K562 (cell line): ENCODE results near the gene SEPTIN2. TPM values are rescaled to one million over a fixed set of nuclear protein-coding genes. Genes with fewer than 3 reads are reported as not detected.

Experiments used
- KHSRP ChIP-seq: fragments of 450-650 bp; IDR thresholded peaks from 2 replicates; pipeline ENCODE4 v1.6.1; 2017
- NFE2L1 ChIP-seq: fragments of 450-650 bp; IDR thresholded peaks from 2 replicates; pipeline ENCODE4 v1.6.1; 2016; ENCODE audit warnings: missing genetic modification characterization, low read depth, mild to moderate bottlenecking, missing compliant biosample characterization, moderate library complexity, borderline replicate concordance
- NFYB ChIP-seq: IDR thresholded peaks from 2 replicates; pipeline ENCODE4 v1.6.1; 2011; ENCODE audit warnings: mild to moderate bottlenecking, moderate library complexity; ENCODE audit not compliant: insufficient read length; ENCODE audit errors: extremely low read depth
- RFX7 ChIP-seq: fragments of 250-450 bp; sonication (Bioruptor Pico); IDR thresholded peaks from 2 replicates; pipeline ENCODE4 v1.5.1; 2021; ENCODE audit warnings: mild to moderate bottlenecking
- RNF2 ChIP-seq: sonication (generic); IDR thresholded peaks from 2 replicates; pipeline ENCODE4 v1.6.1; 2016
- SRSF1 ChIP-seq: fragments of 200-400 bp; formaldehyde crosslinking; IDR thresholded peaks from 2 replicates; pipeline ENCODE4 v1.6.1; 2017; ENCODE audit warnings: mild to moderate bottlenecking, low read depth, low read length, moderate library complexity
- THRAP3 ChIP-seq: fragments of 450-650 bp; IDR thresholded peaks from 2 replicates; pipeline ENCODE4 v1.6.1; 2016; ENCODE audit warnings: mild to moderate bottlenecking, inconsistent platforms, borderline replicate concordance
- U2AF2 ChIP-seq: fragments of 200-400 bp; formaldehyde crosslinking; optimal IDR thresholded peaks from 2 replicates; pipeline ENCODE3; 2017; ENCODE audit warnings: low read depth, mild to moderate bottlenecking, low read length
- polyA plus RNA-seq, 8 experiments: library from polyadenylated mRNA; depleted of rRNA in 4 of 8; stranded (reverse) in 5 of 8; unstranded in 3 of 8; fragments of >200 nt; fragmentation: Nextera tagmentation in 2 of 8; fragmentation: Illumina TruSeq in 1 of 8; extraction: Ambion mirVana in 2 of 8; extraction: Trizol in 1 of 8; gene quantifications; 2 replicates each; pipeline versions ENCODE4 v1.2.1 to v1.2.3, GENCODE V29; 2011 to 2014; ENCODE audit warnings: inconsistent platforms in 1 of 8, missing spikeins in 1 of 8
- total RNA-seq, 7 experiments: library from RNA; depleted of rRNA in 6 of 7; stranded (reverse); fragments of >200 nt in 6 of 7; fragmentation: Illumina TruSeq in 2 of 7; extraction: Trizol in 2 of 7; gene quantifications; 2 replicates each; pipeline versions ENCODE4 v1.2.1 to v1.2.3, GENCODE V29; 2011 to 2021; ENCODE audit warnings: low replicate concordance in 1 of 7
- TF ChIP-seq, protein P1 (sequence below): fragments of 250-450 bp; sonication (Bioruptor Pico); IDR thresholded peaks from 2 replicates; pipeline ENCODE4 v1.5.0; 2021
- TF ChIP-seq, protein P2 (sequence below): fragments of 200-600 bp; sonication (generic); IDR thresholded peaks from one replicate; pipeline ENCODE4 v1.6.1; 2012; ENCODE audit warnings: mild to moderate bottlenecking, low read depth, low read length, inconsistent platforms
- TF ChIP-seq, protein P3 (sequence below), 2 experiments: fragments of 450-650 bp; IDR thresholded peaks; 2 replicates each; pipeline ENCODE4 v1.6.1; 2018; ENCODE audit warnings: mild to moderate bottlenecking in 2 of 2, low read depth in 1 of 2; ENCODE audit not compliant: partially characterized antibody in 2 of 2

Gene SEPTIN2
- total and polyA plus RNA-seq, 9 of the 15 experiments (the other 6 are each of a cell fraction or from before 2014, with no cell fraction given) = 121 to 367 (median 166) TPM

DNA sequence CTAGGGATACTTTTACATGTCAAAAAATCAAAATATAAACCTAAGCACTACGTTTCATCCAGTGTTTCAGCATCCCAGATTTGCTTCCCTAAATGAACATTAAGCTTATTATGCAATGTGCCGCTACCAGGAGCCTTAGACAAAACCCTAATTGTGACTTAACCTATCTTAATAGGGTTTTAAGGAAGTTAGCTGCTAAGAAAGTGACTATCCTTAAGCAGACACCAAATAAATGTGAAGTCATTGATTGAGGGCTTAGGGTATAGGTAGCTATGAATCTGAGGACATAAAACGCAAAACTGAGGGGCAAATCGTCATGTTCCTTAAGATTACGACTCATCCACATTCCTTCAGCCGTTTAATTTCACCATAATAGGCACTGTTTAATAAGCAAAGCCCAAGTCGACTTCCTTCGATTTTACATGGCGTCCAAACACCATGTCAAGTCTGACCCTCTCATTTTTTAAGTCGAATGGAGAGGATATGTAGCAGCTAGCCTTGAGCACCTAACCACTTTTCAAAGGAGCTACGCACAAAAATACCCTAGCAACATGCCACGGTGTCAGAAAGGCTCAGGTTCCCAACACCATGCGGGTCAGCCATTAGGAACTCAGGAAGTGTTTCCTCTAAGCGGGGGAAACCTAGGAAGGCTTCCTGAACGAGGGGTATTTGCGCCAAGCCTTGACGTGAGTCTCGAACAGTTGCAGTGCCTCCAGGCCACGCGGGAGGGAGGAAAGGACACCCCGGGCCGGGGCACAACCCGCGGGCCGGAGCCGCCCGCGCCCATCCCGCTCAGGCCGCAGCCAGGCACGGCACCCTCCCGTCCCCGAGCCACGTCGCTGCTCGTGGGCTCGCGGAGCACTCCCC lies 1.3 kb upstream of the SEPTIN2 start (continued):
- TF ChIP-seq, protein P1, sequence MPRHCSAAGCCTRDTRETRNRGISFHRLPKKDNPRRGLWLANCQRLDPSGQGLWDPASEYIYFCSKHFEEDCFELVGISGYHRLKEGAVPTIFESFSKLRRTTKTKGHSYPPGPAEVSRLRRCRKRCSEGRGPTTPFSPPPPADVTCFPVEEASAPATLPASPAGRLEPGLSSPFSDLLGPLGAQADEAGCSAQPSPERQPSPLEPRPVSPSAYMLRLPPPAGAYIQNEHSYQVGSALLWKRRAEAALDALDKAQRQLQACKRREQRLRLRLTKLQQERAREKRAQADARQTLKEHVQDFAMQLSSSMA (CRISPR knock-in tag) = no peak
- no peak for TF ChIP-seq THRAP3
- TF ChIP-seq U2AF2 = no peak
- no peak for TF ChIP-seq KHSRP
- no peak for TF ChIP-seq NFYB
- TF ChIP-seq RFX7 = no peak
- TF ChIP-seq, protein P2, sequence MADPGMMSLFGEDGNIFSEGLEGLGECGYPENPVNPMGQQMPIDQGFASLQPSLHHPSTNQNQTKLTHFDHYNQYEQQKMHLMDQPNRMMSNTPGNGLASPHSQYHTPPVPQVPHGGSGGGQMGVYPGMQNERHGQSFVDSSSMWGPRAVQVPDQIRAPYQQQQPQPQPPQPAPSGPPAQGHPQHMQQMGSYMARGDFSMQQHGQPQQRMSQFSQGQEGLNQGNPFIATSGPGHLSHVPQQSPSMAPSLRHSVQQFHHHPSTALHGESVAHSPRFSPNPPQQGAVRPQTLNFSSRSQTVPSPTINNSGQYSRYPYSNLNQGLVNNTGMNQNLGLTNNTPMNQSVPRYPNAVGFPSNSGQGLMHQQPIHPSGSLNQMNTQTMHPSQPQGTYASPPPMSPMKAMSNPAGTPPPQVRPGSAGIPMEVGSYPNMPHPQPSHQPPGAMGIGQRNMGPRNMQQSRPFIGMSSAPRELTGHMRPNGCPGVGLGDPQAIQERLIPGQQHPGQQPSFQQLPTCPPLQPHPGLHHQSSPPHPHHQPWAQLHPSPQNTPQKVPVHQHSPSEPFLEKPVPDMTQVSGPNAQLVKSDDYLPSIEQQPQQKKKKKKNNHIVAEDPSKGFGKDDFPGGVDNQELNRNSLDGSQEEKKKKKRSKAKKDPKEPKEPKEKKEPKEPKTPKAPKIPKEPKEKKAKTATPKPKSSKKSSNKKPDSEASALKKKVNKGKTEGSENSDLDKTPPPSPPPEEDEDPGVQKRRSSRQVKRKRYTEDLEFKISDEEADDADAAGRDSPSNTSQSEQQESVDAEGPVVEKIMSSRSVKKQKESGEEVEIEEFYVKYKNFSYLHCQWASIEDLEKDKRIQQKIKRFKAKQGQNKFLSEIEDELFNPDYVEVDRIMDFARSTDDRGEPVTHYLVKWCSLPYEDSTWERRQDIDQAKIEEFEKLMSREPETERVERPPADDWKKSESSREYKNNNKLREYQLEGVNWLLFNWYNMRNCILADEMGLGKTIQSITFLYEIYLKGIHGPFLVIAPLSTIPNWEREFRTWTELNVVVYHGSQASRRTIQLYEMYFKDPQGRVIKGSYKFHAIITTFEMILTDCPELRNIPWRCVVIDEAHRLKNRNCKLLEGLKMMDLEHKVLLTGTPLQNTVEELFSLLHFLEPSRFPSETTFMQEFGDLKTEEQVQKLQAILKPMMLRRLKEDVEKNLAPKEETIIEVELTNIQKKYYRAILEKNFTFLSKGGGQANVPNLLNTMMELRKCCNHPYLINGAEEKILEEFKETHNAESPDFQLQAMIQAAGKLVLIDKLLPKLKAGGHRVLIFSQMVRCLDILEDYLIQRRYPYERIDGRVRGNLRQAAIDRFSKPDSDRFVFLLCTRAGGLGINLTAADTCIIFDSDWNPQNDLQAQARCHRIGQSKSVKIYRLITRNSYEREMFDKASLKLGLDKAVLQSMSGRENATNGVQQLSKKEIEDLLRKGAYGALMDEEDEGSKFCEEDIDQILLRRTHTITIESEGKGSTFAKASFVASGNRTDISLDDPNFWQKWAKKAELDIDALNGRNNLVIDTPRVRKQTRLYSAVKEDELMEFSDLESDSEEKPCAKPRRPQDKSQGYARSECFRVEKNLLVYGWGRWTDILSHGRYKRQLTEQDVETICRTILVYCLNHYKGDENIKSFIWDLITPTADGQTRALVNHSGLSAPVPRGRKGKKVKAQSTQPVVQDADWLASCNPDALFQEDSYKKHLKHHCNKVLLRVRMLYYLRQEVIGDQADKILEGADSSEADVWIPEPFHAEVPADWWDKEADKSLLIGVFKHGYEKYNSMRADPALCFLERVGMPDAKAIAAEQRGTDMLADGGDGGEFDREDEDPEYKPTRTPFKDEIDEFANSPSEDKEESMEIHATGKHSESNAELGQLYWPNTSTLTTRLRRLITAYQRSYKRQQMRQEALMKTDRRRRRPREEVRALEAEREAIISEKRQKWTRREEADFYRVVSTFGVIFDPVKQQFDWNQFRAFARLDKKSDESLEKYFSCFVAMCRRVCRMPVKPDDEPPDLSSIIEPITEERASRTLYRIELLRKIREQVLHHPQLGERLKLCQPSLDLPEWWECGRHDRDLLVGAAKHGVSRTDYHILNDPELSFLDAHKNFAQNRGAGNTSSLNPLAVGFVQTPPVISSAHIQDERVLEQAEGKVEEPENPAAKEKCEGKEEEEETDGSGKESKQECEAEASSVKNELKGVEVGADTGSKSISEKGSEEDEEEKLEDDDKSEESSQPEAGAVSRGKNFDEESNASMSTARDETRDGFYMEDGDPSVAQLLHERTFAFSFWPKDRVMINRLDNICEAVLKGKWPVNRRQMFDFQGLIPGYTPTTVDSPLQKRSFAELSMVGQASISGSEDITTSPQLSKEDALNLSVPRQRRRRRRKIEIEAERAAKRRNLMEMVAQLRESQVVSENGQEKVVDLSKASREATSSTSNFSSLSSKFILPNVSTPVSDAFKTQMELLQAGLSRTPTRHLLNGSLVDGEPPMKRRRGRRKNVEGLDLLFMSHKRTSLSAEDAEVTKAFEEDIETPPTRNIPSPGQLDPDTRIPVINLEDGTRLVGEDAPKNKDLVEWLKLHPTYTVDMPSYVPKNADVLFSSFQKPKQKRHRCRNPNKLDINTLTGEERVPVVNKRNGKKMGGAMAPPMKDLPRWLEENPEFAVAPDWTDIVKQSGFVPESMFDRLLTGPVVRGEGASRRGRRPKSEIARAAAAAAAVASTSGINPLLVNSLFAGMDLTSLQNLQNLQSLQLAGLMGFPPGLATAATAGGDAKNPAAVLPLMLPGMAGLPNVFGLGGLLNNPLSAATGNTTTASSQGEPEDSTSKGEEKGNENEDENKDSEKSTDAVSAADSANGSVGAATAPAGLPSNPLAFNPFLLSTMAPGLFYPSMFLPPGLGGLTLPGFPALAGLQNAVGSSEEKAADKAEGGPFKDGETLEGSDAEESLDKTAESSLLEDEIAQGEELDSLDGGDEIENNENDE = no peak
- TF ChIP-seq, protein P3, sequence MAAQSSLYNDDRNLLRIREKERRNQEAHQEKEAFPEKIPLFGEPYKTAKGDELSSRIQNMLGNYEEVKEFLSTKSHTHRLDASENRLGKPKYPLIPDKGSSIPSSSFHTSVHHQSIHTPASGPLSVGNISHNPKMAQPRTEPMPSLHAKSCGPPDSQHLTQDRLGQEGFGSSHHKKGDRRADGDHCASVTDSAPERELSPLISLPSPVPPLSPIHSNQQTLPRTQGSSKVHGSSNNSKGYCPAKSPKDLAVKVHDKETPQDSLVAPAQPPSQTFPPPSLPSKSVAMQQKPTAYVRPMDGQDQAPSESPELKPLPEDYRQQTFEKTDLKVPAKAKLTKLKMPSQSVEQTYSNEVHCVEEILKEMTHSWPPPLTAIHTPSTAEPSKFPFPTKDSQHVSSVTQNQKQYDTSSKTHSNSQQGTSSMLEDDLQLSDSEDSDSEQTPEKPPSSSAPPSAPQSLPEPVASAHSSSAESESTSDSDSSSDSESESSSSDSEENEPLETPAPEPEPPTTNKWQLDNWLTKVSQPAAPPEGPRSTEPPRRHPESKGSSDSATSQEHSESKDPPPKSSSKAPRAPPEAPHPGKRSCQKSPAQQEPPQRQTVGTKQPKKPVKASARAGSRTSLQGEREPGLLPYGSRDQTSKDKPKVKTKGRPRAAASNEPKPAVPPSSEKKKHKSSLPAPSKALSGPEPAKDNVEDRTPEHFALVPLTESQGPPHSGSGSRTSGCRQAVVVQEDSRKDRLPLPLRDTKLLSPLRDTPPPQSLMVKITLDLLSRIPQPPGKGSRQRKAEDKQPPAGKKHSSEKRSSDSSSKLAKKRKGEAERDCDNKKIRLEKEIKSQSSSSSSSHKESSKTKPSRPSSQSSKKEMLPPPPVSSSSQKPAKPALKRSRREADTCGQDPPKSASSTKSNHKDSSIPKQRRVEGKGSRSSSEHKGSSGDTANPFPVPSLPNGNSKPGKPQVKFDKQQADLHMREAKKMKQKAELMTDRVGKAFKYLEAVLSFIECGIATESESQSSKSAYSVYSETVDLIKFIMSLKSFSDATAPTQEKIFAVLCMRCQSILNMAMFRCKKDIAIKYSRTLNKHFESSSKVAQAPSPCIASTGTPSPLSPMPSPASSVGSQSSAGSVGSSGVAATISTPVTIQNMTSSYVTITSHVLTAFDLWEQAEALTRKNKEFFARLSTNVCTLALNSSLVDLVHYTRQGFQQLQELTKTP (IDR thresholded peaks at IDR 0.05; ENCODE audit: low read depth in 1 of 2, partially characterized antibody in 2 of 2) = no peak
- no peak for TF ChIP-seq SRSF1
- TF ChIP-seq NFE2L1 (tag) = no peak
- TF ChIP-seq RNF2 = peak; percentile 32; the same call in 1 of the 2 replicates
